ENCODE results near the gene CNTNAP2. TPM values are rescaled to one million over a fixed set of nuclear protein-coding genes. Genes with fewer than 3 reads are reported as not detected.

CNTNAP2 gene
- total and polyA plus RNA-seq, 2 of the 8 experiments (the other 6 are each of a cell fraction or from before 2014, with no cell fraction given) = 27.9 to 71.0 TPM

- Histone ChIP-seq H2BK12ac (ENCODE audit: low read depth, low read length) (no peak overlapping the region), H3K9ac (replicated peaks in 1 of 4; ENCODE audit: extremely low read depth in 1 of 4, low read depth in 3 of 4, low read length in 3 of 4) (no peak overlapping the region), H4K20me1 (replicated peaks in 1 of 2; ENCODE audit: control insufficient read depth in 1 of 2, insufficient read depth in 2 of 2, low read length in 2 of 2) (no peaks in the 10 kb centered on the region), H2BK5ac (ENCODE audit: low read depth, low read length) (no peak overlapping the region), H3K9me3 (ENCODE audit: insufficient read depth in 2 of 2, low read depth in 1 of 2, low read length in 1 of 2) (no peaks in the 10 kb centered on the region), H3K79me1 (ENCODE audit: low read depth, low read length) (no peaks in the 10 kb centered on the region), H2AFZ (ENCODE audit: low read length) (no peak overlapping the region), H3K27me3 (replicated peaks in 1 of 4; ENCODE audit: control insufficient read depth in 3 of 4, extremely low read depth in 1 of 4, insufficient read depth in 3 of 4, low read length in 3 of 4) (no peaks in the 10 kb centered on the region), H3K23me2 (ENCODE audit: low read depth, low read length) (no peaks in the 10 kb centered on the region), H3K56ac (replicated peaks; ENCODE audit: insufficient read length, low read depth, low read length) (no peak overlapping the region), H3K79me2 (ENCODE audit: control insufficient read depth in 1 of 2, insufficient read depth in 2 of 2, low read length in 2 of 2) (no peaks in the 10 kb centered on the region), H3K23ac (ENCODE audit: insufficient read length) (no peak overlapping the region), H2BK120ac (replicated peaks; ENCODE audit: low read depth, low read length) (no peak overlapping the region), H2BK20ac (ENCODE audit: low read length) (no peak overlapping the region), H2AK5ac (ENCODE audit: low read depth, low read length) (no peak overlapping the region), H3K18ac (ENCODE audit: extremely low read depth, low read length) (no peak overlapping the region), H3K4ac (replicated peaks; ENCODE audit: insufficient read length, low read depth, low read length) (no peak overlapping the region), H3K14ac (ENCODE audit: insufficient read length) (no peak overlapping the region), H4K91ac (replicated peaks; ENCODE audit: insufficient read length, low read length) (no peak overlapping the region), H4K5ac (ENCODE audit: insufficient read length, low read depth, low read length) (no peak overlapping the region), H3K4me3 (ENCODE audit: extremely low read depth in 1 of 4, insufficient read depth in 2 of 4, low read depth in 3 of 4, low read length in 4 of 4) (no peak overlapping the region), H3K4me1 (replicated peaks in 1 of 4; ENCODE audit: control insufficient read depth in 3 of 4, insufficient read depth in 4 of 4, low read length in 3 of 4) (no peaks in the 10 kb centered on the region), H3K27ac (ENCODE audit: low read depth, low read length) (no peak overlapping the region), H3K4me2 (ENCODE audit: insufficient read depth in 1 of 2, low read depth in 2 of 2, low read length in 2 of 2) (no peak overlapping the region), H3K36me3 (ENCODE audit: control insufficient read depth in 2 of 4, insufficient read depth in 4 of 4, low read length in 3 of 4) (no peaks in the 10 kb centered on the region), H4K8ac (ENCODE audit: extremely low read depth, insufficient read depth, low read length) (no peak overlapping the region), H2BK15ac (ENCODE audit: low read length) (no peak overlapping the region)
- WGBS, 2 experiments (ENCODE audit: extremely low coverage in 1 of 2, insufficient coverage in 1 of 2, insufficient read length in 1 of 2, insufficient replicate concordance in 2 of 2, low coverage in 1 of 2, low lambda C conversion rate in 2 of 2, missing lambda C conversion rate in 1 of 2) = 87% methylated on average over 2 of the region's 2 CpGs; no CpG with 5 or more reads in 1 of the 2 experiments
- ChIA-PET CTCF (ENCODE audit: partially characterized antibody) (no interaction called here), POLR2A (ENCODE audit: partially characterized antibody) (no interaction called here)
- TF ChIP-seq E2F6 (IDR thresholded peaks at IDR 0.05) (no peak), CHD2 (IDR thresholded peaks at IDR 0.05; ENCODE audit: low read length) (no peak), SIN3A (conservative IDR thresholded peaks at IDR 0.05 in 1 of 2, IDR thresholded peaks at IDR 0.05 in 1 of 2; ENCODE audit: low read depth in 1 of 2, low read length in 2 of 2) (no peak), POU5F1 (IDR thresholded peaks at IDR 0.05; ENCODE audit: low read depth, low read length) (no peak), CEBPB (IDR thresholded peaks at IDR 0.05; ENCODE audit: low read depth, low read length) (no peak), RNF2 (IDR thresholded peaks at IDR 0.05; ENCODE audit: borderline replicate concordance, low read depth, low read length, missing control alignments, poor library complexity, severe bottlenecking) (no peak), CBX8 (IDR thresholded peaks at IDR 0.05; ENCODE audit: borderline replicate concordance, low read depth, low read length) (no peak), POLR2A (IDR thresholded peaks at IDR 0.05; ENCODE audit: control extremely low read depth in 1 of 2, low read depth in 2 of 2, low read length in 2 of 2) (no peak), TCF12 (IDR thresholded peaks at IDR 0.05; ENCODE audit: low read depth, low read length) (no peak), PHF8 (conservative IDR thresholded peaks at IDR 0.05; ENCODE audit: low read depth, low read length) (no peak), MAFK (IDR thresholded peaks at IDR 0.05; ENCODE audit: low read depth, low read length) (no peak), GTF2F1 (IDR thresholded peaks at IDR 0.05; ENCODE audit: borderline replicate concordance, low read depth, low read length) (no peak), NRF1 (IDR thresholded peaks at IDR 0.05; ENCODE audit: low read depth, low read length) (no peak), ATF3 (IDR thresholded peaks at IDR 0.05; ENCODE audit: insufficient read depth, low read depth, low read length) (no peak)
- no peak for FAIRE-seq
- no peak for DNase-seq (ENCODE audit: low read depth in 1 of 2, low spot score in 2 of 2)
Observed at GRCh38 chr7:146922782-146923181, 806.2 kb downstream of the CNTNAP2 start.
